ENCODE measurements around the gene TRABD2A.

- TF ChIP-seq POLR2A (IDR thresholded peaks at IDR 0.05) (no peak), CTCF (IDR thresholded peaks at IDR 0.05) (no peak)
Measured at GRCh38 chr2:84927275-84927627, 46.4 kb upstream of the TRABD2A start.

Data from body of pancreas (tissue), 4 donors.